ENCODE measurements around the gene RGL4.

DNA sequence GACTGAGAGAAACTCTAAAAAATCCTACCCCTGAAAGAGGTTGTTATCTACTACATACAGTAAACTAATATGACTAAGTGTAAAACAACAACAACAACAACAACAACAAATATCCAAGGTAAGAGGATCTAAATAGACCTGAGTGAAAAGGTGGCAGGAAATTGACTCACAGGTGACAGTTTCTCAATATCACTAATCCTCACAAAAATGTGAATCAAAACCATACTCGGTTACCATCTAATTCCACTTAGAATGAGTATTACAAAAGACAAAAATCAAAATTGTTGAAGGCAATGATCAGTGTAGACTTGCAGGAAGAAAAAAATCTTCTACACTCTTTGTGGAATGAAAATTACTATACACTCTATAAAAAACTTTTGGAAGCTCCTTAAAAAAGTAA is 17.5 kb downstream of the RGL4 start:
- TF ChIP-seq, protein P1, sequence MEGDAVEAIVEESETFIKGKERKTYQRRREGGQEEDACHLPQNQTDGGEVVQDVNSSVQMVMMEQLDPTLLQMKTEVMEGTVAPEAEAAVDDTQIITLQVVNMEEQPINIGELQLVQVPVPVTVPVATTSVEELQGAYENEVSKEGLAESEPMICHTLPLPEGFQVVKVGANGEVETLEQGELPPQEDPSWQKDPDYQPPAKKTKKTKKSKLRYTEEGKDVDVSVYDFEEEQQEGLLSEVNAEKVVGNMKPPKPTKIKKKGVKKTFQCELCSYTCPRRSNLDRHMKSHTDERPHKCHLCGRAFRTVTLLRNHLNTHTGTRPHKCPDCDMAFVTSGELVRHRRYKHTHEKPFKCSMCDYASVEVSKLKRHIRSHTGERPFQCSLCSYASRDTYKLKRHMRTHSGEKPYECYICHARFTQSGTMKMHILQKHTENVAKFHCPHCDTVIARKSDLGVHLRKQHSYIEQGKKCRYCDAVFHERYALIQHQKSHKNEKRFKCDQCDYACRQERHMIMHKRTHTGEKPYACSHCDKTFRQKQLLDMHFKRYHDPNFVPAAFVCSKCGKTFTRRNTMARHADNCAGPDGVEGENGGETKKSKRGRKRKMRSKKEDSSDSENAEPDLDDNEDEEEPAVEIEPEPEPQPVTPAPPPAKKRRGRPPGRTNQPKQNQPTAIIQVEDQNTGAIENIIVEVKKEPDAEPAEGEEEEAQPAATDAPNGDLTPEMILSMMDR (IDR thresholded peaks at IDR 0.05; ENCODE audit: insufficient read depth, low read depth, low read length) = no peak
- TF ChIP-seq EZH2 (IDR thresholded peaks at IDR 0.05; ENCODE audit: insufficient read depth, low read length) = no peak

All from astrocyte (in vitro differentiated cells and primary cell).